Right kidney (tissue), 9 donors: Measurements from ENCODE around the gene KRTAP3-1.
"Not testable (repeated sequence)": the region's sequence is repeated elsewhere in the genome, so short reads cannot be mapped to it uniquely, and the experiment has no call there.

Experiments
- DNase-seq: peaks from one replicate; pipeline ENCODE4 v3.0.0-alpha.2; 2016
- long read RNA-seq, 8 donors: transcript quantifications; one replicate each; lab custom pipeline, GENCODE V29; 2026

Gene KRTAP3-1
- long read RNA-seq, donor 1: 0 reads
- long read RNA-seq, donor 2: 0 reads
- long read RNA-seq, donor 3: 0 reads
- long read RNA-seq, donor 4: 0 reads
- long read RNA-seq, donor 5: 0 reads
- long read RNA-seq, donor 6: 0 reads
- long read RNA-seq, donor 7: 0 reads
- long read RNA-seq, donor 8: 0 reads

- DNase-seq: no peak
Observed at GRCh38 chr17:41008811-41009210, at the start of gene KRTAP3-1. TSS of gene KRTAP3-1 (minus strand) at chr17:41009128. CDS start at chr17:41009074, 54 bp downstream.

GRCh38 chr17:41057547-41057946, 48.6 kb upstream of the KRTAP3-1 start:
- no peak for DNase-seq

DNA sequence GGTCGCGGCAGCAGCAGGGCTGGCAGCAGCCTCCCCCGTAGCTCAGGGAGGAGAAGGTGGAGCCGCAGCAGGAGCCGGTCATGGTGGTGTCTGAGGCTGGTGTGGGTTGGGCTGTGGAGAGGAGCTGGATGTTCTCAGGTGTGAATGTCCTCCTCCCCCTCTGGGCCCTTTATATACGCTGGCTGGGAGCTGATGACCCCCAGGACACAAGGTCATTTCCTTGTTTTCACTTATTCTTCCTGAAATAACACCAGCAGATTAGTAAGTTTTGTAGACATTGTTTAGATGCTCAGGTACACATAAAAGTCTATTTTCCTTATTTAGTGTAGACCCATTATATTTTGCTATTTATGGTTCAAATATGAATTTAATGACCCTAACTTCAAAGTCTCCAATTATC, 46.2 kb upstream of the KRTAP3-1 start, which contains the start of gene KRTAP2-2:
KRTAP2-2 (minus strand) TSS at position 101 of the 400 bp plus-strand sequence; CDS start at position 82, 19 bp downstream.
- not testable (repeated sequence) for DNase-seq

GRCh38 chr17:41054556-41054955, 45.6 kb upstream of the KRTAP3-1 start:
- DNase-seq: not testable (repeated sequence)

GRCh38 chr17:41054025-41054424, 45.1 kb upstream of the KRTAP3-1 start:
- no peak for DNase-seq

GRCh38 chr17:41052566-41052965, 43.6 kb upstream of the KRTAP3-1 start:
- DNase-seq: no peak

DNA sequence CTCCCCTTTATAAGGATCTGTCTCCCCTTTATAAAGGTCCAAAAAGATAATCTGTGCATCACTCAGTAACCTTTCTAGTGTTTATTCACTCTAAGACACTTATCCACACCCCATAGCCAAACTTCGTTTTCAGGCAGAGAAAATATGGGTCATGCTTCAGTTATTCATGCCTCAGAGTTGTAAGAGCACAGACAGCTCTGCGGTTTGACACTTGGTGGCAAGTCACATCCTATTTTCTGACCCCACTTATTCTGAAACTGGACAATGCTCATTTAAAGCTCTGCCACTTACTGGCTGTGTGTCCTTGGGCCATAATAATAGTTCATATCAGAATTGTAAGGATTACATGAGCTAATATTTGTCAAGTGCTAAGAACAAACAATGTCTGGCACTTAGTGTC, 40.2 kb upstream of the KRTAP3-1 start:
- DNase-seq: no peak

- no peak for DNase-seq
Observed at GRCh38 chr17:41048441-41048840, 39.5 kb upstream of the KRTAP3-1 start.

DNA sequence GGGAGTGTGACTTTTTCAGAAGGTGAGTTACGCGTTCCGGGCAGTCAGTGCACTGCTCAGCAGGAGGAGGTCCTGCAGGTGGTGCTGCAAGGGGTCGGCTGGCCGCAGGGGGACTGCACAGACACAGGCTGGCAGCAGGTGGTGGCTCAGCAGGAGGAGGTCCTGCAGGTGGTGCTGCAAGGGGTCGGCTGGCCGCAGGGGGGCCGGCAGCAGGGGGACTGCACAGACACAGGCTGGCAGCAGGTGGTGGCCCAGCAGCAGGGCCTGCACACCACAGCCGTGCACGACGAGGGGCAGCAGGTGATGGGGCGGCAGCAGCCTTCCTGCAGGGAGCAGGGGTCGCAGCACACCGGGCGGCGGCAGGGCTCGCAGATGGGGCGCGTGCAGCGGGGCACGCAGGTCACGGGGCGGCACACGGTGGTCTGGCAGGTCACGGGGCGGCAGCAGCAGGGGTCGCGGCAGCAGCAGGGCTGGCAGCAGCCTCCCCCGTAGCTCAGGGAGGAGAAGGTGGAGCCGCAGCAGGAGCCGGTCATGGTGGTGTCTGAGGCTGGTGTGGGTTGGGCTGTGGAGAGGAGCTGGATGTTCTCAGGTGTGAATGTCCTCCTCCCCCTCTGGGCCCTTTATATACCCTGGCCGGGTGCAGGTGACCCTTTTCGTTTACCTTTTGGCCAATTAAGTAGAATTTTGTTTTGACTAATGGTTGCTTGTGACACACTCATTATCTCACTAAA, 38.0 kb upstream of the KRTAP3-1 start, which contains the start of gene KRTAP2-1:
KRTAP2-1 (minus strand) TSS at position 582 of the 731 bp plus-strand sequence; CDS start at position 533, 49 bp downstream.
- not testable (repeated sequence) for DNase-seq

GRCh38 chr17:41042953-41043352, 34.0 kb upstream of the KRTAP3-1 start:
- DNase-seq: no peak

DNA sequence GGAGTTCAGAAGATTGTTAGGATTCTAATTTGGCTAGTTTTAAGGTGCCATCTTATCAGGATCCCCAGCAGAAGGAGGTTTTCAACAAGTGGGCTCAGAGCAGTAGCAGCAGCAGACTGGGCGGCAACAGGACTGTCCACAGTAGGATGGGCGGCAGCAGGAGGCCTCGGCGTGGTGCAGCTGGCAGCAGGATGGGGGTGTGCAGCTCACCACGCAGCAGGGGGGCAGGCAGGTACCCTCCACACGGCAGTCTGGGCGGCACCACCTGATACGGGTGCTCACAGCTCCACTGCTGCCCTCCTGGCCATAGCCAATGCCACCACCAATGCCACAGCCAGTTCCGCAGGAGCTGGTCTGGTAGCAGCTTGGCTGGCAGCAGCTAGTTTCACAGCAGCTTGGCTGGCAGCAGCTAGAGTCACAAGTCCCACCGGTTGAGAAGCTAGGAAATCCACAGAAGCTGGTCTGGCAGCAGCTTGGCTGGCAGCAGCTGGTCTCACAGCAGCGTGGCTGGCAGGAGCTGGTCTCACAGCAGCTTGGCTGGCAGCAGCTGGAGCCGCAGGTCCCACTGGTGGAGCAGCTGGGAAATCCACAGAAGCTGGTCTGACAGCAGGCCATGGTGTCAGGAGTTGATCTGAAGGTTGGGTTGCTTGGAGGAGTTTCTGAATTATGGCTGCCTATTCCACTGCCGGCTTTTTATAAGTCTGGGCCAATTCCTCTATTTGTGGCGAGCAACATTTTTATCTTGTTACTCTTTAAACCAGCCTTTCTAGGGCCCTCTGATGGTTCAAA, 32.0 kb upstream of the KRTAP3-1 start, which contains the start of gene KRTAP1-1:
KRTAP1-1 (minus strand) TSS at position 668 of the 789 bp plus-strand sequence; CDS start at position 615, 53 bp downstream.
- not testable (repeated sequence) for DNase-seq

GRCh38 chr17:41037853-41038350, 29.0 kb upstream of the KRTAP3-1 start:
- no peak for DNase-seq

- DNase-seq: not testable (repeated sequence)
Observed at GRCh38 chr17:41034346-41034935, 25.5 kb upstream of the KRTAP3-1 start, which contains the start of gene KRTAP1-3. TSS of gene KRTAP1-3 (minus strand) at chr17:41034874. CDS start at chr17:41034821, 53 bp downstream.

DNA sequence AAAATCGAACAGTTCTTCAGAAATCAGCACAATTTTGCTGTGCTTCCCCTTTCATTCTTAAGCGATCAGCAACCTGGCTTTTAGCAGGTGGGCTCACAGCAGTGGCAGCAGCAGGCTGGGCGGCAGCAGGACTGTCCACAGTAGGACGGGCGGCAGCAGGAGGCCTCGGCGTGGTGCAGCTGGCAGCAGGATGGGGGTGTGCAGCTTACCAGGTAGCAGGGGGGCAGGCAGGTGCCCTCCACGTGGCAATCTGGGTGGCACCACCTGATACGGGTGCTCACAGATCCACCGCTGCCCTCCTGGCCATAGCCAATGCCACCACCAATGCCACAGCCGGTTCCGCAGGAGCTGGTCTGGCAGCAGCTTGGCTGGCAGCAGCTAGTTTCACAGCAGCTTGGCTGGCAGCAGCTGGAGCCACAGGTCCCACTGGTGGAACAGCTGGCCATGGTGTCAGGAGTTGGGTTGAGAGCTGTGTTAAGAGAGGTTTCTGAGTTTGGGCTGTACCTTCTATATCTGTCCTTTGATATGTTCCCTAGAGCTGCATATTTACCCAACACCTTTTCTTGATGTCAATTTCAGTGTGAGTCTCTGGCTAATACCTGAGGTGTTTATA, 20.8 kb upstream of the KRTAP3-1 start, which contains the start of gene KRTAP1-4:
KRTAP1-4 (minus strand) TSS at position 563 of the 613 bp plus-strand sequence; CDS start at position 446, 117 bp downstream.
- no peak for DNase-seq

- no peak for DNase-seq
Observed at GRCh38 chr17:41026715-41027471, 18.0 kb upstream of the KRTAP3-1 start, which contains the start of gene KRTAP1-5. TSS of gene KRTAP1-5 (minus strand) at chr17:41027208. CDS start at chr17:41027155, 53 bp downstream.

- no peak for DNase-seq
Observed at GRCh38 chr17:41024697-41025096, 15.8 kb upstream of the KRTAP3-1 start.

- DNase-seq: no peak
Observed at GRCh38 chr17:41020336-41020735, 11.4 kb upstream of the KRTAP3-1 start.

- DNase-seq: no peak
Observed at GRCh38 chr17:41019415-41019814, 10.5 kb upstream of the KRTAP3-1 start.

DNA sequence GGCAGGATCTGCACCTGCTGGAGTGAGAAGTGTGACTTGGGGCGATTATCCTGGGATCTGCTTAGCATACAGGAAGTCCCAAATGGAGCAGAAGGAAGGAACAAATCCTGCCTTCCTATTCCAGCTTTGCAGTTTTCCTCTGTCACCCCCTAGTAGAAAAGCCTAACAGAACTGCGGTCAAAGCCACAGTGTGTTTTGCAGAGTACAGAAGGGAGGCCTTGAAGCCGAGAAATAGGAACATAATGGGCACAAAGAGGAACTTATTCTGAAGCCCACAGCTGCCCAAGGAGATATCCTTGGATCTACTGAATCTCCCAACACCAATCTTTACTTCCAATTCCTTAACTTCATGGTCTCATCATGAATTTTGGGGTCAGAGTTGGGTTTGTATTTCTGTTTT, 9.6 kb upstream of the KRTAP3-1 start:
- no peak for DNase-seq

GRCh38 chr17:41016578-41017215, 7.8 kb upstream of the KRTAP3-1 start:
- DNase-seq: no peak
